GM18508 (cell line): ENCODE results near the gene PTCH1.
A peak's percentile ranks its signal among the peaks of the same experiment; 100 is the strongest.

Experiments
- ATAC-seq: cut with Tn5 transposase; IDR thresholded peaks from one replicate; pipeline ENCODE4 v1.9.1; 2021; ENCODE audit warnings: moderate number of reproducible peaks; ENCODE audit not compliant: insufficient read depth, unreplicated experiment

The PTCH1 gene

GRCh38 chr9:95477441-95477840, 39.3 kb downstream of the PTCH1 start:
- no peak for ATAC-seq

GRCh38 chr9:95468791-95469190, 48.0 kb downstream of the PTCH1 start:
- ATAC-seq: no peak

- no peak for ATAC-seq
Observed at GRCh38 chr9:95465115-95465514, 51.7 kb downstream of the PTCH1 start.

- ATAC-seq: no peak
Observed at GRCh38 chr9:95463148-95464060, 53.4 kb downstream of the PTCH1 start.

GRCh38 chr9:95462249-95463147, 54.3 kb downstream of the PTCH1 start:
- ATAC-seq: peak; percentile 84

GRCh38 chr9:95461448-95462248, 55.1 kb downstream of the PTCH1 start:
- ATAC-seq: no peak

- ATAC-seq: no peak
Observed at GRCh38 chr9:95460518-95461164, 56.1 kb downstream of the PTCH1 start.

- no peak for ATAC-seq
Observed at GRCh38 chr9:95459851-95460517, 56.8 kb downstream of the PTCH1 start.

GRCh38 chr9:95459178-95459577, 57.6 kb downstream of the PTCH1 start:
- ATAC-seq: no peak

- no peak for ATAC-seq
Observed at GRCh38 chr9:95458666-95459065, 58.1 kb downstream of the PTCH1 start.

- ATAC-seq: no peak
Observed at GRCh38 chr9:95457769-95458168, 59.0 kb downstream of the PTCH1 start.

- ATAC-seq: no peak
Observed at GRCh38 chr9:95455714-95456113, 61.1 kb downstream of the PTCH1 start.

- no peak for ATAC-seq
Observed at GRCh38 chr9:95452176-95452575, 64.6 kb downstream of the PTCH1 start.

GRCh38 chr9:95451065-95451426, 65.7 kb downstream of the PTCH1 start:
- ATAC-seq: no peak

- ATAC-seq: no peak
Observed at GRCh38 chr9:95450171-95451064, 66.4 kb downstream of the PTCH1 start.

GRCh38 chr9:95449016-95449415, 67.8 kb downstream of the PTCH1 start:
- ATAC-seq: no peak

- ATAC-seq: no peak
Observed at GRCh38 chr9:95447660-95448420, 68.9 kb downstream of the PTCH1 start.

- no peak for ATAC-seq
Observed at GRCh38 chr9:95446984-95447383, 69.8 kb downstream of the PTCH1 start.
